IPS-NIHi7 (cell line): ENCODE measurements around the gene ELOVL5.
"Not testable (repeated sequence)": the region's sequence is repeated elsewhere in the genome, so short reads cannot be mapped to it uniquely, and the experiment has no call there.

Experiments used
- DNase-seq: peaks from one replicate; pipeline ENCODE4 v3.0.0; 2012; ENCODE audit warnings: mixed read lengths; ENCODE audit errors: extremely low spot score

The ELOVL5 gene

GRCh38 chr6:53328375-53328774 lies 20.4 kb downstream of the ELOVL5 start:
- DNase-seq = no peak

GRCh38 chr6:53327017-53327395 lies 21.7 kb downstream of the ELOVL5 start:
- DNase-seq = no peak

DNA sequence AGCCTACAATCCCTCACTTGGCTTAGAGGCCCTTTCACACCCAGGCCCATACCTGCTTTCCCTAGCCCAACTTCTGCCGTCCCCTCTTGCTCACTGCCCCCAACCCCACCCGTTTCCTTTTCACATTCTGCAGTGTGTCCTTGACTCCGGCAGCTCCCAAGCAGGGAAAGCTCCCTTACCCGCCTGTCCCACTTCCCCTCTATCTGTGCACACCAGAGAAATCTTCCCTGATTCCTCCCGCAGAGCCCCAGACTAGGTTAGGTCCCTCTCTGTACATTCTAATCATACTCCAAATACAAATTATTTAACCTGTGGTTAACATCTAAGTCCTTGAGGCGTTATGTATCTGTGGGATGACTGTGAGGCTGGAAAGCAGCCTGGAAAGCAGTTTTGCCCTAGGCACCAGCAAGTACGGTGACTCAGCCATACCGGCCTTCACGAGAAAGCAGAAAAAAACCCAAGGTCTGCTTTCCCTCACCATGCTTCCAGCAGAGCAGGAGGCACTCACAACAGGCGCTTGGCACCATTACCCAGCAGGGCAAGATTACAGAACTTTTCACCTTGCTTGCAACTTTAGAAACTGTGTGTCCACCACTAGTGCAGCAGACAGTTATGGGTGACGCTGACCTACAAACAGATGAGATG lies 22.3 kb downstream of the ELOVL5 start:
- DNase-seq = peak; percentile 55

- no peak for DNase-seq
Measured at GRCh38 chr6:53325785-53326184, 23.0 kb downstream of the ELOVL5 start.

GRCh38 chr6:53322188-53323029 lies 26.3 kb downstream of the ELOVL5 start:
- no peak for DNase-seq

DNA sequence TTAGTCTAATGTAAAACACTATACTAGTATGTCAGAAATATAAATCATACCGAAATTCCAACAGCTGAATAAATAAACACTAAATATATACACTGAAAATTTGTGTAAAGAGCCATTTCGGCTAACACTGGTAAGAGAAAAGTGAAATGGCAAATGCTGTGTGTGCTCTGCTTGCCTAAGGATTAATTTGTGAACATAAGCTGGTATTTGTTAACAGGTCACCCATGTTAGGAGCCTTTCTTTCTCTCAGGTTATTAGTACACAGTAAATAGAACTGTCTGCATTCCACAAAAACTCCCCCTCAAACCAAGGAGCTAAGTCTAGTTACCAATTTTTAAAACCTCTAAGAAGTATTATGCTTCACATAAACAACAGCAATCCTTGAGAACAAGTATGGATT lies 27.0 kb downstream of the ELOVL5 start:
- no peak for DNase-seq

GRCh38 chr6:53320964-53321363 lies 27.8 kb downstream of the ELOVL5 start:
- no peak for DNase-seq

- DNase-seq = no peak
Measured at GRCh38 chr6:53318429-53318828, 30.3 kb downstream of the ELOVL5 start.

- no peak for DNase-seq
Measured at GRCh38 chr6:53317861-53318260, 30.9 kb downstream of the ELOVL5 start.

GRCh38 chr6:53317299-53317698 lies 31.5 kb downstream of the ELOVL5 start:
- DNase-seq = not testable (repeated sequence)

DNA sequence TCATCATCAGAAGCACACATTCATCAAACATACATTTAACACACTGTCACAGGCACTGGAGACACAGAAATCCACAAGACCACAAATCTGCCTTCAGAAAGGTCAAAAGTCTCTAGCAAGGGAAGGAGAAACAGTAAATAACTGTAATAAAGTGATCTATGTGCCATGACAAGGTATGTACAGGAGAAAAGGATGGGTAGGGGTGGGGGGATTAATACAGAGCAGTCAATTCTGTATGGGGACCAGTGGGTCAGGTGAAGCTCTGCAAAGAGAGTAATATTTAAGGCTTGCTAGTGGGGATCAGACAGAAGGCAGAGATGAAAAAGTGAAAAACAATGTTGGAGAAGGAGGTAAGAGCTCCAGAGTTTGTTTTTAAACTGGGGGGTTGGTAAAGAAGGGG lies 32.6 kb downstream of the ELOVL5 start:
- DNase-seq = no peak

- DNase-seq = no peak
Measured at GRCh38 chr6:53315086-53315724, 33.5 kb downstream of the ELOVL5 start.

GRCh38 chr6:53313784-53314400 lies 34.9 kb downstream of the ELOVL5 start:
- no peak for DNase-seq

- DNase-seq = no peak
Measured at GRCh38 chr6:53312355-53312754, 36.4 kb downstream of the ELOVL5 start.

DNA sequence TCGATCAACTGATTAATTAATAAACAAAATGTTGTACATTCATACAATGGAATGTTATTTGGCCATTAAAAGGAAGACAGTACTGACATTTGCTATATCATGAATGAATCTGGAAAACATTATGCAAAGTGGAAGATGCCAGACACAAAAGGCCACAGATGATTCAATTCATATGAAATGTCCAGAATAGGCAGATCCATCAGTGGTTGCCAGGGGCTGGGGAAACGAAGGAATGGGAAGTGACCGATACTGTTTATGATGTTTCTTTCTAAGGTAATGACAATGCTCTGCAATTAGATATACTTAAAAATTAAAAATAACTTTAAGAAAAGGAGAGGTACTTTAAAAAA lies 37.2 kb downstream of the ELOVL5 start:
- DNase-seq = no peak

- DNase-seq = no peak
Measured at GRCh38 chr6:53310771-53311585, 37.8 kb downstream of the ELOVL5 start.

- no peak for DNase-seq
Measured at GRCh38 chr6:53309901-53310300, 38.8 kb downstream of the ELOVL5 start.

- DNase-seq = no peak
Measured at GRCh38 chr6:53309059-53309900, 39.5 kb downstream of the ELOVL5 start.

- DNase-seq = no peak
Measured at GRCh38 chr6:53306819-53307347, 41.9 kb downstream of the ELOVL5 start.

- DNase-seq = not testable (repeated sequence)
Measured at GRCh38 chr6:53306217-53306616, 42.5 kb downstream of the ELOVL5 start.
